C4-2B (cell line): Measurements from ENCODE around the gene CYP27C1.
A peak's percentile ranks its signal among the peaks of the same experiment; 100 is the strongest.

Experiments
- H3K27ac ChIP-seq: fragments of 450-650 bp; 2 replicates; pipeline ENCODE4 v1.5.1; 2017
- ZFX ChIP-seq: fragments of 450-650 bp; IDR thresholded peaks from 2 replicates; pipeline ENCODE4 v1.6.1; 2017
- TF ChIP-seq, protein P1 (sequence below): fragments of 450-650 bp; conservative IDR thresholded peaks from 2 replicates; pipeline ENCODE4 v1.5.1; 2017; ENCODE audit warnings: mild to moderate bottlenecking

The CYP27C1 gene

DNA sequence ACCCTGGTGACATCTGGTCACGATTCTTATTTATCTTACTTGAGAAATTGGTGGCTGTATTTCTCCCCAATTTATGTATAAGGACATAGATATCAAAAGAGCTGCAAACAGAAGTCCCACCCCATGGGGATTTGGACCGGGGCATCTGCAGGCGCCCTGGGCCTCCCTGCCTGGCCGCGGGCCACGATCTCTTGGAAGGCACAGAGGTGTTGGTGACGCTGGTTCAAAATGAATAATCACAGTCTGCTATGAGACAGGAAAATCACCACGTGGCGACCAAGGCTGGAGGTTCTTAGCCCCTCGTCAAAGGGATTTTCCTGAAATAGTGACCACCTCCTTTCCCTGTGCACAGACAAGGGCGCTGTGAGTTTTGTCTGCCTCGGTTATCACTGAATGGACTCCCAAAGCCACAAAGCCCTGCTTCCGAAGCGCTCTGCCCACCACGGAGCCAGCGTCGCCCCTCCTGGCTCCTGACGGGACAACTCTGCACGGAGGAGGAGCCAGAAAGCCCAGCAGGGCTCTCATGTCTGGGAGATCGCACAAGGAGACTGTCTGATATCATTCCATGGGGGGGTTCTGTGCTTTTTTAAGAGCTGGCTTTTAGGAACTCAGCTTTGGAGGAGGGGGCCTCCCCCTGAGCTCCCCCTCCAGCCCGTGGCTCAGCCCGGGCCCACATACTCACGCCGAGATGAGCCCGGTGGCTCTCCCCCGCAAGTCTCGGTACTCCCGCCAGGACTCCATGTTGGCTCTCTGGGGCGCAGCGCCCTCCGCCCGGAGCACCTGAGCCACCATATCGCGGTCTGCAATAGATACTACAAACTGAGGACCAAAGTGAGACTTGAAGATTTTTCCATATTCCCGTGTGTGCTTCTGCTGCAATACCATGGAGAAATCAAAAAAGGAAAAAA is 14.6 kb downstream of the CYP27C1 start:
- no peak for TF ChIP-seq ZFX
- TF ChIP-seq, protein P1, sequence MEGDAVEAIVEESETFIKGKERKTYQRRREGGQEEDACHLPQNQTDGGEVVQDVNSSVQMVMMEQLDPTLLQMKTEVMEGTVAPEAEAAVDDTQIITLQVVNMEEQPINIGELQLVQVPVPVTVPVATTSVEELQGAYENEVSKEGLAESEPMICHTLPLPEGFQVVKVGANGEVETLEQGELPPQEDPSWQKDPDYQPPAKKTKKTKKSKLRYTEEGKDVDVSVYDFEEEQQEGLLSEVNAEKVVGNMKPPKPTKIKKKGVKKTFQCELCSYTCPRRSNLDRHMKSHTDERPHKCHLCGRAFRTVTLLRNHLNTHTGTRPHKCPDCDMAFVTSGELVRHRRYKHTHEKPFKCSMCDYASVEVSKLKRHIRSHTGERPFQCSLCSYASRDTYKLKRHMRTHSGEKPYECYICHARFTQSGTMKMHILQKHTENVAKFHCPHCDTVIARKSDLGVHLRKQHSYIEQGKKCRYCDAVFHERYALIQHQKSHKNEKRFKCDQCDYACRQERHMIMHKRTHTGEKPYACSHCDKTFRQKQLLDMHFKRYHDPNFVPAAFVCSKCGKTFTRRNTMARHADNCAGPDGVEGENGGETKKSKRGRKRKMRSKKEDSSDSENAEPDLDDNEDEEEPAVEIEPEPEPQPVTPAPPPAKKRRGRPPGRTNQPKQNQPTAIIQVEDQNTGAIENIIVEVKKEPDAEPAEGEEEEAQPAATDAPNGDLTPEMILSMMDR = no peak

GRCh38 chr2:127201452-127201851 is 18.6 kb downstream of the CYP27C1 start:
- no peak overlapping the region for H3K27ac ChIP-seq
- TF ChIP-seq, protein P1 = no peak
- TF ChIP-seq ZFX = no peak

More for the DNA sequence above, 14.6 kb downstream of the CYP27C1 start:
- no peak overlapping the region for H3K27ac ChIP-seq

- TF ChIP-seq, protein P1 = no peak
- no peak for TF ChIP-seq ZFX
- no peak overlapping the region for H3K27ac ChIP-seq
These were observed 19.1 kb downstream of the CYP27C1 start for GRCh38 chr2:127200962-127201361.

DNA sequence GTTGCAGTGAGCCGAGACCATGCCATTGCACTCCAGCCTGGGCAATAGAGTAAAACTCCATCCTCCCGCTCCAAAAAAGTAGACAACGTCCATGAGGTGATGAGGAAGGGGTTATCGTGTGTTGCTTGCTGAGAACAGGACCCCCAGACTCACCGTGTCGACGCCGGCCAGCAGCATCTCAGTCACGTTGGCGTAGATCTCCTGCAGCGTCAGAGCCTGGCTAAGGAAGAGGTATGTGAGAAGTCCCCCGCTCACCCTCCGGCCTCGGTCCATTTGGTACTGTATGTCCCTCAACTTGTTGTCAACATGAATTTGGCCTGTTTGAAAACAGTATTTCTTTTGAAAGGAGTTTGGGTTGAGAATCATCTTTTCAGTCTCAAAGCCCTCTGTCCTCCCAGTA is 20.9 kb downstream of the CYP27C1 start:
- TF ChIP-seq ZFX = no peak
- TF ChIP-seq, protein P1 = no peak
- H3K27ac ChIP-seq = no peak overlapping the region

DNA sequence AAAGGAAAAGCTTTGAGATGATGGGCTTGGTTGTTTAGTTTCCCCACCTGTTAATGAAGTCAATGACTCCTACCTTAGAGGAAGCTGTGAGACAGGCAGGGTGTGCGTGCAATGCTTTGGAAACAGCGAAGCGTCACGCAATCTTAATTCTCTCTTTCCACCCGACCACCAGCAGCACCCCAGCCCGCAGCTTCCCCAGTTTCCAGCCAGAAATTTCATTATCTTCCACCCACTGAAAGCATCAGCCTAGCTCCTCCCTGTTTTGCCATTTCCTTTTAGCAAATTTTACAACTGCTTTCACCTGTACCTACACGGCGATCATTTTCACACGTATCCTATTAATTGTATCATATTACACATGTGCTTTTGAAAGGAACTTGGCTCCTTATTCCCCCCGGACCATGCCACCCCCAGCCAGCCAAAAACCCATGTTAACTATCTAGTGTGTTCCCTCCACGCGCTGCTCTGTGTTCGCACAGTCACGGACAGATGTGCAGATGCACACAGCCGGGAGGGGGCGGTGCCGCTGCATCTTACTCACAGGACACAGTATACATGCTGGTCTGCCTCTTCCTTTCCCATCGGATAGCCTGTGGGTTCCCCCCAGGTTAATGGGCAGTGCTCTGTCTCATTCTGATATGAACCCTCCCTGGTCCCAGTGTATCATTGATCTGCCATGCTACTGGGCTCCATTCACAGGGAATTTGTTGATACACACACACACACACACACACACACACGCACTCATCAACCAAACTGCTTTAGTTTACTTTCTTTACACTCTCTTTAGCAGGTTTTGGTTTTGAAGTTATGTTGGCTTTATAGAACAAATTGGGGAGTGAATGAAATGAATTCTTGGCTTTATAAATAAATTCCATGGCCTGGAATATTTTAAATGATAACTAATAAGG is 22.4 kb downstream of the CYP27C1 start:
- no peak for TF ChIP-seq ZFX
- TF ChIP-seq, protein P1 = peak; percentile 37
- H3K27ac ChIP-seq = no peak overlapping the region

GRCh38 chr2:127196998-127197397 is 23.1 kb downstream of the CYP27C1 start:
- TF ChIP-seq ZFX = no peak
- TF ChIP-seq, protein P1 = peak; percentile 83
- no peak overlapping the region for H3K27ac ChIP-seq

DNA sequence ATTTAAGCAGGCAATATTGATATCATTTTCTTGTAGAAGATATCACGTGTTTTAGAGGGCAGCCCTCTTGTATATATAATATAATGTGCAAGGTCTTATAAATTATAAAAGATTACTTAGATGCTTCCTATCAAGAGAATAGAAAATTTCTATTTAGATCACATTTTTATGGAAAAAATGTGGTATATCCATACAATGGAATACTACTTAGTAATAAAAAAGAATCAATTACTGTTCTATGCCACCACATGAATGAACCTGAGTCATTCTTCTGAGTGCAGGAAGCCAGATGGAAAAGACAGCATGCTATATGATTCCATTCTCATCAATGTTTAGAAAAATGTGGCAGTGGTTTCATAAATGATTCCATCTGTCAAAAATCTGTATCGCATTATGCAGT is 23.6 kb downstream of the CYP27C1 start:
- TF ChIP-seq, protein P1 = no peak
- no peak for TF ChIP-seq ZFX
- no peak overlapping the region for H3K27ac ChIP-seq
